Measurements from ENCODE around the gene KIFC3. TPM values are rescaled to one million over a fixed set of nuclear protein-coding genes. Genes with fewer than 3 reads are reported as not detected.
"Not testable (repeated sequence)": the region's sequence is repeated elsewhere in the genome, so short reads cannot be mapped to it uniquely, and the experiment has no call there.

The KIFC3 gene
- total RNA-seq, 1 experiment from 2014 or later: 12.2 TPM

- no peak for DNase-seq (ENCODE audit: low spot score)
Observed at GRCh38 chr16:57739756-57740422, 62.4 kb downstream of the KIFC3 start.

GRCh38 chr16:57738844-57739243 is 63.4 kb downstream of the KIFC3 start:
- no peak for DNase-seq (ENCODE audit: low spot score)

GRCh38 chr16:57736419-57737351 is 65.6 kb downstream of the KIFC3 start:
- DNase-seq (ENCODE audit: low spot score): peak; percentile 70

- no peak for DNase-seq (ENCODE audit: low spot score)
Observed at GRCh38 chr16:57735755-57736418, 66.4 kb downstream of the KIFC3 start, which contains the start of gene KATNB1. TSS of gene KATNB1 (plus strand) at chr16:57735770. CDS start at chr16:57737244, 1,474 bp downstream.

GRCh38 chr16:57734925-57735754 is 67.2 kb downstream of the KIFC3 start:
- peak; percentile 99 for DNase-seq (ENCODE audit: low spot score)

- no peak for DNase-seq (ENCODE audit: low spot score)
Observed at GRCh38 chr16:57734308-57734924, 67.9 kb downstream of the KIFC3 start.

GRCh38 chr16:57732714-57733113 is 69.6 kb downstream of the KIFC3 start:
- no peak for DNase-seq (ENCODE audit: low spot score)

GRCh38 chr16:57732037-57732436 is 70.3 kb downstream of the KIFC3 start:
- DNase-seq (ENCODE audit: low spot score): no peak

GRCh38 chr16:57730771-57731730 is 71.2 kb downstream of the KIFC3 start:
- no peak for DNase-seq (ENCODE audit: low spot score)

- DNase-seq (ENCODE audit: low spot score): not testable (repeated sequence)
Observed at GRCh38 chr16:57729852-57730251, 72.4 kb downstream of the KIFC3 start.

GRCh38 chr16:57729182-57729484 is 73.2 kb downstream of the KIFC3 start:
- DNase-seq (ENCODE audit: low spot score): no peak

- DNase-seq (ENCODE audit: low spot score): no peak
Observed at GRCh38 chr16:57728336-57729181, 73.7 kb downstream of the KIFC3 start.

GRCh38 chr16:57727610-57728009 is 74.7 kb downstream of the KIFC3 start:
- no peak for DNase-seq (ENCODE audit: low spot score)

- DNase-seq (ENCODE audit: low spot score): no peak
Observed at GRCh38 chr16:57726433-57726947, 75.8 kb downstream of the KIFC3 start.

- no peak for DNase-seq (ENCODE audit: low spot score)
Observed at GRCh38 chr16:57725976-57726375, 76.3 kb downstream of the KIFC3 start.

- no peak for DNase-seq (ENCODE audit: low spot score)
Observed at GRCh38 chr16:57725554-57725953, 76.7 kb downstream of the KIFC3 start.

GRCh38 chr16:57725151-57725550 is 77.1 kb downstream of the KIFC3 start:
- no peak for DNase-seq (ENCODE audit: low spot score)

- DNase-seq (ENCODE audit: low spot score): no peak
Observed at GRCh38 chr16:57724531-57724930, 77.8 kb downstream of the KIFC3 start.

- no peak for DNase-seq (ENCODE audit: low spot score)
Observed at GRCh38 chr16:57723170-57723569, 79.1 kb downstream of the KIFC3 start.

Measured in H4 (cell line).